ENCODE measurements around the gene CCDC9B.
A peak's percentile ranks its signal among the peaks of the same experiment; 100 is the strongest.

Gene CCDC9B

DNA sequence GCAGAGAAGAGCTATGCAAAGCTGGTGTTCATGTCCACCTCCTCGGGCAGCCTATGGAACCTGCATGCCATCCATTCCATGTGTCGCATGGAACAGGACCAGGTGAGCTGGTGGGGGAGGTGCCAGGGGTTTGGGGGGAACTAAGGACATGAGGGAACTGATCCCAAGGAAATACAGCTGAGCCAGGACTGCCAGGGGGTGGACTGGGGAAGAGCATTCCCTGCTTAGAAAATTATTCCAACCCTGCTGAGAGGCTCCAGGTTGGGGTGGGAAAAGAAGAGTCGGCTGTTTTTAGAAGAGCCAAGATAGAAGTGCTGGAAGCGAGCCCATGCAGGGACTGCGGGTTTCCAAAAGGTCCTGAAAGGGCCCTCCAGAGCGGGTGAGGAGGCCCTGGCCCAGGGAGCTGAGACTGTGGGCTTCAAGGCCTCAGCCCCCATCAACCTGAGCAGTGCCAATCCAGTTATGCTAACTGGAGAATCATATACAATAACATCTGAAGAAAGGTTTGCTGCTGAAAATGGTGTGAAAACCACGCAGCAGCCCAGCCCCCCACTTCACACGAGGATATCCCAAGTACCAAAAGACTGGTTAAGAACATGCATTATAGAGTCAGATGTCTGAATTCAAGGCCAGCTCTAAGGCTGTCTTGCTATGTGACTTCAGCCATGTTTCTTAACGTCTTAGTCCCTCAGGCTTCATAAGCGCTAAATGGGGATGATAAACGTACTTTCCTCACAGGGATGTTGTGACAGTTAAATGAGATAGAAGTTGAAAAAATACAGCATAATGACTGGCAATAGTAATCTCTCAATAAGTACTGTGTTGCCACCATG lies 25.1 kb upstream of the CCDC9B start:
- DNase-seq (ENCODE audit: low read depth in 2 of 2) = no peak

GRCh38 chr15:40365016-40365415 lies 24.3 kb upstream of the CCDC9B start:
- DNase-seq (ENCODE audit: low read depth in 2 of 2) = no peak

DNA sequence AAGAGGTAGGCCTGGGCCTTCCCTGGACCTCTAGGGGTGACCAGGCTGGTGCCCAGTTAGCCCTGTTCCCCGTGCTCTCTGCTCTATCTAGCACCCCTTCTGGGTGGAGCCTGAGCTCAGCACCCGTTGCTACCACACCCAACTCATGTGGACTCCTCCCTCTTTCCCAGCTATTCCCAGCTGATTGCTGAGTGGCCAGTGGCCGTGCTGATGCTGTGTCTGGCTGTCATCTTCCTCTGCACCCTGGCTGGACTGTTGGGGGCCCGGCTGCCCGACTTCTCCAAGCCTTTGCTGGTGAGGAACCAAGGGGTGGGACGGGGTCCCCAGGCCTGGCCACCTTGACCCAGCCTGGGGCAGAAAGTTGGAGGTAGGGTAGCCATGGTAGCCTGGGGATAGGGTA lies 23.5 kb upstream of the CCDC9B start:
- DNase-seq (ENCODE audit: low read depth in 2 of 2) = no peak

DNA sequence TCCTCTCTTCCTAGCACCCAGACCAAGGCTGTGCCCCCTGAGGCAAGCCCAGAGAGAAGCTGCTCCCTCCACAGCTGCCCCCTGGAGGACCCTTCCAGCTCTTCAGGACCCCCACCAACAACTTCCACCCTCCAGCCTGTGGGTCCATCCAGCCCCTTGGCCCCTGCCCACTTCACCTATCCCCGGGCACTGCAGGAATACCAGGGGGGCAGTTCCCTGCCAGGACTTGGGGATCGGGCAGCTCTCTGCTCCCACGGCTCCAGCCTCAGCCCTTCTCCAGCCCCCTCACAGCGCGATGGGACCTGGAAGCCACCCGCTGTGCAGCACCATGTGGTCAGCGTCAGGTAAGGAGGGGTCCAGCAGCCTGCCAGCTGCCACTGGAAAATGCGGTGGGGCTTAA lies 22.9 kb upstream of the CCDC9B start:
- DNase-seq (ENCODE audit: low read depth in 2 of 2) = no peak

DNA sequence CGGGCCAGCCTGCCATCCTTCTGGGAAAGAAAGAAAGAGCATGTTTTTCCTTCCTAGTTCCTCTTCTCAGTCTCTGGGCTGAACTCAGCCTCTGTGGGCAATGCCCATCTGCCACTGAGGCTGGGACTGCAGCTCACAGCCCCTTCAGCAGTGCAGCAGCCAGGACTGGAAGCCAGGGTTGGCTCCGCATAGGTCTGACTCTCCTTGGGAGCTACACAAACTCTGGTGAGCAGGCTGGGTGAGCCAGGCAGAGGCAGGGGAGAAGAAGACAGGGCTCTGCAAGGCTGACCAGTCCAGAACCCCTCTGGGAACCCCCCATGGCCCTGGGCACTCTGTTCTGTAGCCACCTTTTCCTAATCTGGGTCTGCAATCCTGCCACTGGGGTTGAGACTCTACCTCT lies 20.9 kb upstream of the CCDC9B start:
- DNase-seq (ENCODE audit: low read depth in 2 of 2) = no peak

DNA sequence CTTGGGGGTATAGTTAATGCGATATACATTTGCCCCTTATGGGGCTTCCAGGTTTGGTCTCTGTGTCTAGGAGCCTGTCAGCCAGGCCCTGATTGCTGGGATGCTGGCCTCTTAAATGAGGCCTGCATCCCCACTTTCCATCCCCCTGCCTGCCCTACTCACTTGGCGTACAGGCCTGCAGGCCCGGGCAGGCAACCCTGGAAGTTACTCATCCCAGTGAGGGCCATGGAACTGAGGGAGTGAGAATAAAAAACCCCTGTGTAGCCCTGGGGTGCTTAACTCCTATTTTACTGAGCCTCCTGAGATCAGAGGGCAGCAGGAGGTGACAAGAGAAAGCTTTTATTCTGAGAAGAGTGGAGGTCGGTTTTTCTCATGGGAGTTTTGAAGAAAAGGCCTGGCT lies 19.3 kb upstream of the CCDC9B start:
- DNase-seq (ENCODE audit: low read depth in 2 of 2) = no peak

DNA sequence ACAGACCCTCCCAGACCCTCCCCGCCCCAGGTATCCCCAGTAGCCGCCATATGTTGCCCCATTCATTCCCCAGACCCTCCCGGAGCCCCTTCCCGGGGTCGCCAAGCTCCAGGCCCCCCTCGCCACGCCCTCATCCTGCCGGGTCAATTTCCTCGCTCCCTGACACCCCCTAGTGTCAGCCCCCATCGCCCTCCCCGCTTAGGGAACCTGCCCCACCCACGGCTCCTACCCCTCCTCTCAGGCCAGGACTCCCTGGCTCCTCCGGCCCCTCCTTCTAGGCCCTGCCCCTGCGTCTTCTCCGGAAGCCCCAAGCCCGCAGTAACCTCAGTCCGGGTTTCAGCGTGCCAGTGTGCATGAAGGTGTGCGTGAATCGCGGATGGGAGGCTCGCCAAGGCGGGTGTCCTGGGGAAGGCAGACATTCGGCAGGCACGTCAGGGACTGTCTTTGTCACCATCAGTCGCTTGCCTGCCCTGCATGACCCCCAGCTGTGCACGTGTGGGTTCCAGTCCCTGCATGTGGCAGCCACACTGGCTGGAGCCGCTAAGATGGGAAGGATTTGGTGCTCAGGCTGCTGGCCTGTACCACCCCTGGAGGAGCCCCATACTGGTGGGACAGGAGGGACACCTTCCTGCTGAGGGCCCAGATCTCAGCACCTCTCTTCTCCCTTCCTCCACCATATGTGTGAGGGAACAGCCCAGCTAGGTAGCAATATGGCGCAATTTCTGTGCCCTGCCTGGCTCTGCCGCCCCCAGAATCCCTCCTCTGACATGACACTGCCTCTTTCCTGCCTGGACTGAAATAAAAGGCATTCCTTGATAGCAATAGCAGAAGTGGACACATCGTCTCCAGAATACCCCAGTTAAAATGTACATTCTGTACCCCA lies 18.0 kb upstream of the CCDC9B start:
- DNase-seq (ENCODE audit: low read depth in 2 of 2) = no peak

- peak; percentile 46 for DNase-seq (ENCODE audit: low read depth in 2 of 2)
Measured at GRCh38 chr15:40357723-40358470, 17.2 kb upstream of the CCDC9B start, which contains the start of gene DISP2. Gene DISP2 (plus strand): TSS chr15:40358219. CDS start chr15:40358322, 103 bp downstream.

DNA sequence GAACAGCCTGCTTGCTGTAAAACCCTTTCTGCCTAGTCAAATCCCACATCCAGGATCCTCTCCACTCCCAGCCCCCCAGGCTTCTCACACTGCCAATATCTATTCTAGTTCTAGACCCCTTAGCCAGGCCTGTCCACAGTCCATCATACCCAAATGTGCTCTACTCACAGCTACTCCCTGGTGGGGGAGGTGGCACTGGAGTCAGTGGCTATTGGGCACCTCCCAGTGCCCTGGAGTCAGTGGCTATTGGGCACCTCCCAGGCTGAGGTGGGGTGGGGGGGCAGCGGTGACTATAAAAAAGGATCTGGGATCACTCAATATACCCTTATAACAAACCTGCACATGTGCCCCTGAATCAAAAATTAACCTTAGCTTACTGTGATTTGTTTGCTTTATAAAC lies 16.5 kb upstream of the CCDC9B start:
- no peak for DNase-seq (ENCODE audit: low read depth in 2 of 2)

GRCh38 chr15:40355976-40356585 lies 15.3 kb upstream of the CCDC9B start:
- no peak for DNase-seq (ENCODE audit: low read depth in 2 of 2)

DNA sequence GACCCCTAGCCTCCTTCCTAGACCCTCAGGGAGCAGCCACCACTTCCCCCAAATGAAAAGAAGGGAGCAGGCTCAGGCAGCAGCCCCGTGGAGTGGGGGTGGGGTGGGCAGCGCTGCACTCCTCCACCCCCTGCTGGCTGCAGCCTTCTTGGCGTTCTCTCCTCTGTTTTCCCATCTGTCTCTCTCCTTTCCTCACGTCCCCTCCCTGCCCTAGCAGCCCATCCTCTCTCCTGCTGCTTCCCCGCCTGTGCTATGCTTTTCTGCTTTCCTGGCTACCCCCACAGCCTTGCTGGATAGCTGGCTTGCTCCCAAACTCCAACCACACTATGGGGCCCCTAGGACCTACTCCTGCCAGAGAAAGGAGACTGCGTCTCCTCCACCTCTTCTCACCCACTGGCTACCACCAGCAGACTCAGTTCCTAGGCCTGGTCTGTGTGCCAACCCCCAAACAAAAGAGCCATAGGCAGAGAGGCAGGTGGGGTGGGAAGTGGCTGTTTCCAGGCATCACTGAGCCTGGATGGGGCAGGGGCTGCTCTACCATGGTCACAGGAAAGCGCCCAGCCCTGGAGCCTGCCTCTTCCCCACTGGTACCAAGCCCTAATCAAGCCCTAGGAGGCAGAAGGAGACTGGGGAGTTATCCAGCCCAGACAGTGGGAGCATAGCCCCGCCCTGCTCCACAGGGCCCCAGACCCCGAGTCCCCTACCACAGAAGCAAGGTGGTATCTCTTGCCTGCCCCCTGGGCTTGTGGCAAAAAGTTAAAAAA lies 13.9 kb upstream of the CCDC9B start:
- DNase-seq (ENCODE audit: low read depth in 2 of 2) = peak; percentile 61 to 69

GRCh38 chr15:40353697-40354096 lies 13.0 kb upstream of the CCDC9B start:
- no peak for DNase-seq (ENCODE audit: low read depth in 2 of 2)

GRCh38 chr15:40352281-40352901 lies 11.7 kb upstream of the CCDC9B start:
- DNase-seq (ENCODE audit: low read depth in 2 of 2) = no peak

GRCh38 chr15:40349163-40349562 lies 8.4 kb upstream of the CCDC9B start:
- no peak for DNase-seq (ENCODE audit: low read depth in 2 of 2)

DNA sequence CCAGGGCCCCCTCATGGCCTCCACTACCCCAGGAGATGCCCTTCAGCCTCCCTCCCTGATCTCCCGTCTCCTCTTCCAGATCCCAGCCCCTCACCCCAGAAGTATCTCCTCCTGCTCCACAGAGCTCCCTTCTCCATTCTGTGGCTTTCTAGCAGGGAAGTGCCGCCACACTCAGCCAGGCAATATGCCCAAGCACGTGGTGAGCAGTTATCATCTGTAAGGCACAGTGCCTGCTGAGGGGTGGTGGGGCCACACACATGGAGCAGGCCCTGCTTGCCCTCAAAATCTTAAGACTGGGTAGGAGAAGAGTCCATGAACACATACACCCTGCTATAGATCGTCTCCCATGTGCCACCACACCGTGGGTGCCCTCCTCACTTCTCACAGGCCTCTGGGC lies 7.7 kb upstream of the CCDC9B start:
- no peak for DNase-seq (ENCODE audit: low read depth in 2 of 2)

- DNase-seq (ENCODE audit: low read depth in 2 of 2) = no peak
Measured at GRCh38 chr15:40347559-40348473, 7.1 kb upstream of the CCDC9B start.

DNA sequence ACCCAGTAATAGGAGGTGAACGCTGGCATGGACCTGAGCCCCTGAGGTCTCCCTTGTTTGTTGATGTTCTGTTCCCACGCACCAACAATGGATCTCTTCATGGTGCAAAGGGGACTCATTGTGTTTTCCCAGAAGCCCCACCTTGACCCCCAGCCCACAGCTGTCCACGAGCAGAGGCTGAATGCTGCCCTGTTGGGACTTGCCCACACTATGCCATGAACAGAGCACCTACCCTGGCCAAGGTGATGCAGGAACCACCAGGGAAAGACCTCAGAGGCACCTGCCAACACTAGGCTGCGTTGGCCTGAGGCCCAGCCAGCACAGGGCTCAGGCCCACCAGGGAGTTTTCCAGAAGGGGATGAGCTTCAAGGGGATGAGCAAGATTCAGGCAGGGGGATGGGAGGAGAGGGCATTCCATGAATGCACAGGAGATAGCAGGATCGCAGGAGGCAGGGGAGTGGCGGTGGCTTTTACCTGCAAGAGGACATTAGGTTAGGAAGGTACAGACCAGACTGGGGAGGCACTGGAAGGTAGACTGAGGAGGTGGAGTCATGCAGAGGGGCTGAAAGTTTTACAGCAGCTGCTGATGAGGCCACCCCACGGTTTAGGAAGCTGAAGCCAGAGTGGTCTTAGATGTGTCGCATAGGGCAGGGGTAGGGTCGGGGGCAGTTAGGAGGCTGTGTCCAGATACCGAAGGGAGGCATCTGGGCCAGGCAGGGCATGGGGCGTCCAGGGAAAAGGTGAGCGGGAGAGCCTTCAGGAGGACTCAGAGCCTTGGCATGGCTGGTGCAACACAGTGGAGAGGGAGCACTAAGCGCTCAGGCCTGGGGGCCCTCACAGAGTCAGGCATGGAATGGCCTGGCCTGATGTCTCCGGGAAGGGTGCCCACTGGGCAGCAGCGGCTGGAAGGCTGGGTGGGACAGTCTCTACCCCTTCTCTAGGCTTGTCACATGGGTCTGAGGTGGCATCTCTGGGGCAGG lies 6.1 kb upstream of the CCDC9B start:
- DNase-seq (ENCODE audit: low read depth in 2 of 2) = no peak

Measured in fibroblast of skin of left quadriceps (primary cell).